ENCODE results near the gene ADAP2. TPM values are rescaled to one million over a fixed set of nuclear protein-coding genes. Genes with fewer than 3 reads are reported as not detected.

Gene ADAP2
- total RNA-seq, 1 experiment from 2014 or later = 1.2 TPM

GRCh38 chr17:30995347-30995746 lies 73.6 kb downstream of the ADAP2 start:
- H3K4me1 Mint-ChIP-seq = no peaks in the 10 kb centered on the region
- no peak for TF ChIP-seq RORB (CRISPR knock-in tag; IDR thresholded peaks at IDR 0.05)
- no peak for TF ChIP-seq CDX4 (CRISPR knock-in tag; IDR thresholded peaks at IDR 0.05; ENCODE audit: borderline replicate concordance)
- TF ChIP-seq NFYB (CRISPR knock-in tag; conservative IDR thresholded peaks at IDR 0.05; ENCODE audit: low read depth) = no peak
- TF ChIP-seq ZNF396 (CRISPR knock-in tag; IDR thresholded peaks at IDR 0.05; ENCODE audit: borderline replicate concordance) = no peak
- TF ChIP-seq AR (CRISPR knock-in tag; IDR thresholded peaks at IDR 0.05) = no peak
- TF ChIP-seq CBFB (CRISPR knock-in tag; IDR thresholded peaks at IDR 0.05; ENCODE audit: low read depth) = no peak
- no peak for TF ChIP-seq SP1 (CRISPR knock-in tag; conservative IDR thresholded peaks at IDR 0.05)
- no peak for TF ChIP-seq TEAD1 (CRISPR knock-in tag; IDR thresholded peaks at IDR 0.05)
- no peak for TF ChIP-seq TCF7 (CRISPR knock-in tag; IDR thresholded peaks at IDR 0.05; ENCODE audit: low read depth)
- TF ChIP-seq, protein P1, sequence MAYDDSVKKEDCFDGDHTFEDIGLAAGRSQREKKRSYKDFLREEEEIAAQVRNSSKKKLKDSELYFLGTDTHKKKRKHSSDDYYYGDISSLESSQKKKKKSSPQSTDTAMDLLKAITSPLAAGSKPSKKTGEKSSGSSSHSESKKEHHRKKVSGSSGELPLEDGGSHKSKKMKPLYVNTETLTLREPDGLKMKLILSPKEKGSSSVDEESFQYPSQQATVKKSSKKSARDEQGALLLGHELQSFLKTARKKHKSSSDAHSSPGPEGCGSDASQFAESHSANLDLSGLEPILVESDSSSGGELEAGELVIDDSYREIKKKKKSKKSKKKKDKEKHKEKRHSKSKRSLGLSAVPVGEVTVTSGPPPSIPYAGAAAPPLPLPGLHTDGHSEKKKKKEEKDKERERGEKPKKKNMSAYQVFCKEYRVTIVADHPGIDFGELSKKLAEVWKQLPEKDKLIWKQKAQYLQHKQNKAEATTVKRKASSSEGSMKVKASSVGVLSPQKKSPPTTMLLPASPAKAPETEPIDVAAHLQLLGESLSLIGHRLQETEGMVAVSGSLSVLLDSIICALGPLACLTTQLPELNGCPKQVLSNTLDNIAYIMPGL (CRISPR knock-in tag; IDR thresholded peaks at IDR 0.05) = no peak
- TF ChIP-seq, protein P2, sequence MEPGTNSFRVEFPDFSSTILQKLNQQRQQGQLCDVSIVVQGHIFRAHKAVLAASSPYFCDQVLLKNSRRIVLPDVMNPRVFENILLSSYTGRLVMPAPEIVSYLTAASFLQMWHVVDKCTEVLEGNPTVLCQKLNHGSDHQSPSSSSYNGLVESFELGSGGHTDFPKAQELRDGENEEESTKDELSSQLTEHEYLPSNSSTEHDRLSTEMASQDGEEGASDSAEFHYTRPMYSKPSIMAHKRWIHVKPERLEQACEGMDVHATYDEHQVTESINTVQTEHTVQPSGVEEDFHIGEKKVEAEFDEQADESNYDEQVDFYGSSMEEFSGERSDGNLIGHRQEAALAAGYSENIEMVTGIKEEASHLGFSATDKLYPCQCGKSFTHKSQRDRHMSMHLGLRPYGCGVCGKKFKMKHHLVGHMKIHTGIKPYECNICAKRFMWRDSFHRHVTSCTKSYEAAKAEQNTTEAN (CRISPR knock-in tag; IDR thresholded peaks at IDR 0.05) = no peak
- TF ChIP-seq, protein P3, sequence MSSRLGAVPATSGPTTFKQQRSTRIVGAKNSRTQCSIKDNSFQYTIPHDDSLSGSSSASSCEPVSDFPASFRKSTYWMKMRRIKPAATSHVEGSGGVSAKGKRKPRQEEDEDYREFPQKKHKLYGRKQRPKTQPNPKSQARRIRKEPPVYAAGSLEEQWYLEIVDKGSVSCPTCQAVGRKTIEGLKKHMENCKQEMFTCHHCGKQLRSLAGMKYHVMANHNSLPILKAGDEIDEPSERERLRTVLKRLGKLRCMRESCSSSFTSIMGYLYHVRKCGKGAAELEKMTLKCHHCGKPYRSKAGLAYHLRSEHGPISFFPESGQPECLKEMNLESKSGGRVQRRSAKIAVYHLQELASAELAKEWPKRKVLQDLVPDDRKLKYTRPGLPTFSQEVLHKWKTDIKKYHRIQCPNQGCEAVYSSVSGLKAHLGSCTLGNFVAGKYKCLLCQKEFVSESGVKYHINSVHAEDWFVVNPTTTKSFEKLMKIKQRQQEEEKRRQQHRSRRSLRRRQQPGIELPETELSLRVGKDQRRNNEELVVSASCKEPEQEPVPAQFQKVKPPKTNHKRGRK (CRISPR knock-in tag; IDR thresholded peaks at IDR 0.05; ENCODE audit: borderline replicate concordance) = no peak
- TF ChIP-seq ZNF138 (CRISPR knock-in tag; conservative IDR thresholded peaks at IDR 0.05) = no peak
- TF ChIP-seq, protein P4, sequence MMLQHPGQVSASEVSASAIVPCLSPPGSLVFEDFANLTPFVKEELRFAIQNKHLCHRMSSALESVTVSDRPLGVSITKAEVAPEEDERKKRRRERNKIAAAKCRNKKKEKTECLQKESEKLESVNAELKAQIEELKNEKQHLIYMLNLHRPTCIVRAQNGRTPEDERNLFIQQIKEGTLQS (CRISPR knock-in tag; conservative IDR thresholded peaks at IDR 0.05) = no peak
- no peak for TF ChIP-seq JUN (CRISPR knock-in tag; IDR thresholded peaks at IDR 0.05)
- ATAC-seq (no peak), DNase-seq (ENCODE audit: low spot score) (no peak)
- peaks cover 22% of the 10 kb centered on the region for H3K36me3 Mint-ChIP-seq
- CTCF ChIA-PET = no interaction called here
- no peak overlapping the region for H3K4me3 Mint-ChIP-seq
- H3K9me3 Mint-ChIP-seq = no peaks in the 10 kb centered on the region
- no peaks in the 10 kb centered on the region for H3K27me3 Mint-ChIP-seq (ENCODE audit: low read depth)
- no peak overlapping the region for H3K27ac Mint-ChIP-seq
- POLR2A ChIA-PET = interaction anchor here (0.7 kb wide), 1 partner anchor 73 kb away, joined by 3 read pairs; no protein-coding TSS in a partner anchor

- no peak for DNase-seq (ENCODE audit: low spot score)
- H3K4me1 Mint-ChIP-seq = no peaks in the 10 kb centered on the region
- no peaks in the 10 kb centered on the region for H3K27me3 Mint-ChIP-seq (ENCODE audit: low read depth)
- no peak for ATAC-seq
- ChIA-PET POLR2A (no interaction called here), CTCF (no interaction called here)
- H3K4me3 Mint-ChIP-seq = no peak overlapping the region
- TF ChIP-seq ESRRA (CRISPR knock-in tag; IDR thresholded peaks at IDR 0.05; ENCODE audit: borderline replicate concordance) (no peak), TP53 (CRISPR knock-in tag; IDR thresholded peaks at IDR 0.05) (no peak), ZNF425 (CRISPR knock-in tag; conservative IDR thresholded peaks at IDR 0.05) (no peak), ATF2 (CRISPR knock-in tag; IDR thresholded peaks at IDR 0.05; ENCODE audit: borderline replicate concordance, low read depth) (no peak), ZNF121 (CRISPR knock-in tag; IDR thresholded peaks at IDR 0.05) (no peak), SOX15 (CRISPR knock-in tag; IDR thresholded peaks at IDR 0.05) (no peak), ZNF138 (CRISPR knock-in tag; conservative IDR thresholded peaks at IDR 0.05) (no peak), EMX1 (CRISPR knock-in tag; IDR thresholded peaks at IDR 0.05) (no peak), PRRX2 (CRISPR knock-in tag; IDR thresholded peaks at IDR 0.05) (no peak), NR3C1 (CRISPR knock-in tag; conservative IDR thresholded peaks at IDR 0.05; ENCODE audit: low read depth) (no peak)
- H3K9me3 Mint-ChIP-seq = no peaks in the 10 kb centered on the region
- peaks cover 22% of the 10 kb centered on the region for H3K36me3 Mint-ChIP-seq
- no peak overlapping the region for H3K27ac Mint-ChIP-seq
Measured at GRCh38 chr17:30996486-30996885, 74.7 kb downstream of the ADAP2 start.

Measured in WTC11 (cell line).